Left lung (tissue), 10 donors: ENCODE measurements around the gene CBLN3. TPM values are rescaled to one million over a fixed set of nuclear protein-coding genes. Genes with fewer than 3 reads are reported as not detected.

Experiments used
- ATAC-seq: fragments of 200-7000 bp; cut with Tn5 transposase; one replicate; pipeline ENCODE4 v1.9.1; 2020; ENCODE audit warnings: moderate library complexity
- DNase-seq, 4 donors: peaks; one replicate each; pipeline ENCODE4 v3.0.0-alpha.2; 2013 to 2020
- H3K27ac ChIP-seq, 2 donors: fragments of 200-600 bp; sonication (generic) in 1 of 2; one replicate each; pipeline versions ENCODE4 v1.5.0 to v1.8.0; 2020 to 2021
- H3K27me3 ChIP-seq, 2 donors: fragments of 200-600 bp; sonication (generic) in 1 of 2; one replicate each; pipeline versions ENCODE4 v1.5.0 to v1.8.0; 2020 to 2021
- H3K36me3 ChIP-seq, 2 donors: fragments of 200-600 bp; sonication (generic) in 1 of 2; one replicate each; pipeline versions ENCODE4 v1.5.0 to v1.8.0; 2020 to 2021
- H3K4me1 ChIP-seq, 2 donors: fragments of 200-600 bp; one replicate each; pipeline ENCODE4 v1.8.0; 2021
- H3K4me3 ChIP-seq, 2 donors: fragments of 200-600 bp; sonication (generic) in 1 of 2; one replicate each; pipeline versions ENCODE4 v1.5.0 to v1.8.0; 2020 to 2021; ENCODE audit warnings: mild to moderate bottlenecking in 1 of 2
- H3K9me3 ChIP-seq, 2 donors: fragments of 200-600 bp; sonication (generic) in 1 of 2; one replicate each; pipeline versions ENCODE4 v1.5.0 to v1.8.0; 2020 to 2021
- intact Hi-C, 2 donors: fragments of 100-400 bp; cut with DNase I; formaldehyde crosslinking; loops; one replicate each; pipeline versions ENCODE4 v1.11.2 to v1.14.2; 2022
- polyA plus RNA-seq, 6 donors: library from polyadenylated mRNA; unstranded; fragments of 120-200 nt; gene quantifications; one replicate each; pipeline ENCODE4 v1.2.1, GENCODE V29; 2013; ENCODE audit not compliant: insufficient read length in 6 of 6
- total RNA-seq, 2 donors: library from RNA; stranded (reverse); fragmentation: NEBNext Ultra II Directional; extraction: Animal tissue kit (Norgen Biotek cat#: 25700); gene quantifications; one replicate each; pipeline ENCODE4 v1.2.1, GENCODE V29; 2021
- TF ChIP-seq, protein P1 (sequence below), 2 donors: fragments of 200-600 bp; sonication (generic) in 1 of 2; IDR thresholded peaks; one replicate each; pipeline versions ENCODE4 v1.5.0 to v1.8.0; 2021; ENCODE audit warnings: antibody characterized with exemption in 2 of 2
- donor health status: DM: no; HTN: yes; CAD: no.
- donor health status: DM: no; HTN: no; CAD: no.

CBLN3 gene
- total and polyA plus RNA-seq, 8 donors = 2.2 to 6.4 (median 3.8) TPM

- no peaks in the 10 kb centered on the region for H3K9me3 ChIP-seq
- ATAC-seq = no peak
- intact Hi-C loops = no loop called here
- H3K4me3 ChIP-seq = peak overlapping the region; percentile 59 to 61
- TF ChIP-seq, protein P1, sequence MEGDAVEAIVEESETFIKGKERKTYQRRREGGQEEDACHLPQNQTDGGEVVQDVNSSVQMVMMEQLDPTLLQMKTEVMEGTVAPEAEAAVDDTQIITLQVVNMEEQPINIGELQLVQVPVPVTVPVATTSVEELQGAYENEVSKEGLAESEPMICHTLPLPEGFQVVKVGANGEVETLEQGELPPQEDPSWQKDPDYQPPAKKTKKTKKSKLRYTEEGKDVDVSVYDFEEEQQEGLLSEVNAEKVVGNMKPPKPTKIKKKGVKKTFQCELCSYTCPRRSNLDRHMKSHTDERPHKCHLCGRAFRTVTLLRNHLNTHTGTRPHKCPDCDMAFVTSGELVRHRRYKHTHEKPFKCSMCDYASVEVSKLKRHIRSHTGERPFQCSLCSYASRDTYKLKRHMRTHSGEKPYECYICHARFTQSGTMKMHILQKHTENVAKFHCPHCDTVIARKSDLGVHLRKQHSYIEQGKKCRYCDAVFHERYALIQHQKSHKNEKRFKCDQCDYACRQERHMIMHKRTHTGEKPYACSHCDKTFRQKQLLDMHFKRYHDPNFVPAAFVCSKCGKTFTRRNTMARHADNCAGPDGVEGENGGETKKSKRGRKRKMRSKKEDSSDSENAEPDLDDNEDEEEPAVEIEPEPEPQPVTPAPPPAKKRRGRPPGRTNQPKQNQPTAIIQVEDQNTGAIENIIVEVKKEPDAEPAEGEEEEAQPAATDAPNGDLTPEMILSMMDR (IDR thresholded peaks at IDR 0.05) = peak in 1 of 2 donors; percentile 5
- peaks cover 0 to 46% of the 10 kb centered on the region in 2 donors for H3K36me3 ChIP-seq
- no peak for DNase-seq
- H3K27ac ChIP-seq = peak overlapping the region; percentile 96 to 99
- peaks cover 15 to 54% of the 10 kb centered on the region in 2 donors for H3K4me1 ChIP-seq
- H3K27me3 ChIP-seq = no peaks in the 10 kb centered on the region
These were observed 12.4 kb upstream of the CBLN3 start for GRCh38 chr14:24441904-24442239.

- Histone ChIP-seq H3K36me3 (peaks cover 0 to 47% of the 10 kb centered on the region in 2 donors), H3K4me3 (peak overlapping the region; percentile 59 to 61), H3K27ac (peak overlapping the region; percentile 96 to 99), H3K9me3 (no peaks in the 10 kb centered on the region), H3K4me1 (peaks cover 19 to 58% of the 10 kb centered on the region in 2 donors), H3K27me3 (no peaks in the 10 kb centered on the region)
- TF ChIP-seq, protein P1 (IDR thresholded peaks at IDR 0.05) = no peak
- ATAC-seq (no peak), DNase-seq (no peak)
- intact Hi-C loops = no loop called here
These were observed 12.0 kb upstream of the CBLN3 start for GRCh38 chr14:24441485-24441884.

- Histone ChIP-seq H3K36me3 (peaks cover 0 to 54% of the 10 kb centered on the region in 2 donors), H3K27ac (peak overlapping the region in 1 of 2 donors; percentile 96), H3K27me3 (no peaks in the 10 kb centered on the region), H3K9me3 (no peaks in the 10 kb centered on the region), H3K4me1 (peaks cover 21 to 61% of the 10 kb centered on the region in 2 donors), H3K4me3 (no peak overlapping the region)
- intact Hi-C loops = no loop called here
- no peak for ATAC-seq
- TF ChIP-seq, protein P1 (IDR thresholded peaks at IDR 0.05) = no peak
- no peak for DNase-seq
These were observed 11.3 kb upstream of the CBLN3 start for GRCh38 chr14:24440606-24441399.

DNA sequence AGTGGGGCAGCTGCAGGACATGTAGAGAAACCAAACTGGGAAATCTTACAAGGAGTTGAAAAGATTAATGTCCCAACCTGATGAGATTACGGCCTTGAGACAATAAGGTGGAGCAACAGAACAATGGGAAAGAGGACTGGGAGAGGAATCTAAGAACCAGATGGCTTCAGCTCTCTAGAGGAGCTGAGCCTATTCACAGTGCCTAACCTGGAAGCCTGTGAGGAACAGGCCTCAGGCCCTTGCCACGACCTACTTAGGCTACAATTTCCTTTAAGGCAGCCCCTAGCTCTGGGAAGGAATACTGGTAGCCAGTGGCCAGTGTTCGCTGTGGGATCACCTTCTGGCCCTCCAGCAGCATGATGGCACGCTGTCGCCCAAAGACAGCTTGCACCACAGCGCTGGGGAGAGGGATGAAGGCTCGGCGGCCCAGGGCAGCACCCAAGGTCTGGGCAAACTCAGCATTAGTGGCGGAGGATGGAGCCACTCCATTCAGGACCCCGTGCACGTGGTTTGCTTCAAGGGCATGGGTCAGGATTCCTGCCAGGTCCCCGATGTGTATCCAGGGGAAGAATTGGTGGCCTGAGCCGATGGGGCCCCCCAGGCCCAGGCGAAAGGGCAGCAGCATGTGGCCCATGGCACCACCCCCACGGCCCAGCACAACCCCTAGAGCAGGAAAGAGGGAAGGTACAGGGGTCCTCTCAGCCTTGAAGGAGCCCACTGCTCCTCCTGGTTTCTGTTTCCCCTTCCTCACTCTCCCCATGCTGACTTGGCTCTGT is 10.6 kb upstream of the CBLN3 start:
- Histone ChIP-seq H3K27me3 (no peaks in the 10 kb centered on the region), H3K4me1 (peaks cover 21 to 61% of the 10 kb centered on the region in 2 donors), H3K36me3 (peaks cover 0 to 59% of the 10 kb centered on the region in 2 donors), H3K9me3 (no peaks in the 10 kb centered on the region), H3K27ac (no peak overlapping the region), H3K4me3 (no peak overlapping the region)
- TF ChIP-seq, protein P1 (IDR thresholded peaks at IDR 0.05) = no peak
- ATAC-seq (no peak), DNase-seq (no peak)
- intact Hi-C loops = loop anchor here in 1 of 2 donors (10.0 kb wide), 1 partner anchor 105 kb away; the partner anchor contains the start of genes ADCY4 and RIPK3

- H3K4me1 ChIP-seq = peaks cover 21 to 61% of the 10 kb centered on the region in 2 donors
- no peaks in the 10 kb centered on the region for H3K27me3 ChIP-seq
- no peaks in the 10 kb centered on the region for H3K9me3 ChIP-seq
- ATAC-seq (no peak), DNase-seq (no peak)
- peaks cover 0 to 62% of the 10 kb centered on the region in 2 donors for H3K36me3 ChIP-seq
- intact Hi-C loops = loop anchor here in 1 of 2 donors (10.0 kb wide), 1 partner anchor 104 kb away; the partner anchor contains the start of genes ADCY4 and RIPK3
- no peak overlapping the region for H3K4me3 ChIP-seq
- no peak overlapping the region for H3K27ac ChIP-seq
- TF ChIP-seq, protein P1 (IDR thresholded peaks at IDR 0.05) = no peak
These were observed 9.8 kb upstream of the CBLN3 start for GRCh38 chr14:24439257-24439656.
